A673 (cell line): ENCODE results near the gene CDH23.

Experiments
- EZH2 ChIP-seq: fragments of 200-600 bp; sonication (generic); IDR thresholded peaks from 2 replicates; pipeline ENCODE4 v1.6.1; 2017; ENCODE audit warnings: borderline replicate concordance, low read depth, mild to moderate bottlenecking, mixed read lengths, antibody characterized with exemption, low read length; ENCODE audit not compliant: poor library complexity, severe bottlenecking
- TF ChIP-seq, protein P1 (sequence below): fragments of 300-800, 200-600 bp; sonication (generic); conservative IDR thresholded peaks from 2 replicates; pipeline ENCODE4 v1.5.1; 2017; ENCODE audit warnings: low read depth, mild to moderate bottlenecking, antibody characterized with exemption, low read length, moderate library complexity, mixed read lengths

DNA sequence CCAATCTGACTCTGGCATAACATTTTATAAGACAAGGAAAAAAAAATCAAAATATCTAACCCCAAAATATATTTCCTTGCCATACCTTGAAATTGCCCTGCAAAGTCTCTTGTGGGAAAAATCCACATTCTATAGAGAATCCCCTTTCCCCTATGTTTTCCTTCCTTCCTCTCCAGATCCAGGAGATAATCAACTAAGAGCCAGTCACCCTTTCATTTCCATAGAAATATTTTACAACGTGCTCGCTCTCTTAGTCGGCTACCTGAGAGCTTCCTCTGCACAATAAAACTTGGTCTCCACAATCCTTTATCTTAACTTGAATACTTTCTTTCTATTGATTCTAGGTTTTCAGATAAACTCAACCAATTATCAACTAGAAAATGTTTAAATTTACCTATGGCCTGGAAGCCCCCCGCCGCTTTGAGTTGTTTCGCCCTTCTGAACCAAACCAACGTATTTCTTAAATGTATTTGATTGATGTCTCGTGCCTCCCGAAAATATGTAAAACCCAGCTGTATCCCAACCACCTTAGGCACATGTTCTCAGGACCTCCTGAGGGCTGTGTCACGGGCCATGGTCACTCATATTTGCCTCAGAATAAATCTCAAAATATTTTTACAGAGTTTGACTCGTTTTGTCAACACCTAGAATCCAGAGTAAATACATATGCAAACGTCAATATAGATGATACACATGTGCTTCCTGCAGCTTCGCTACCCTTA lies 453.5 kb downstream of the CDH23 start:
- no peak for TF ChIP-seq EZH2
- TF ChIP-seq, protein P1, sequence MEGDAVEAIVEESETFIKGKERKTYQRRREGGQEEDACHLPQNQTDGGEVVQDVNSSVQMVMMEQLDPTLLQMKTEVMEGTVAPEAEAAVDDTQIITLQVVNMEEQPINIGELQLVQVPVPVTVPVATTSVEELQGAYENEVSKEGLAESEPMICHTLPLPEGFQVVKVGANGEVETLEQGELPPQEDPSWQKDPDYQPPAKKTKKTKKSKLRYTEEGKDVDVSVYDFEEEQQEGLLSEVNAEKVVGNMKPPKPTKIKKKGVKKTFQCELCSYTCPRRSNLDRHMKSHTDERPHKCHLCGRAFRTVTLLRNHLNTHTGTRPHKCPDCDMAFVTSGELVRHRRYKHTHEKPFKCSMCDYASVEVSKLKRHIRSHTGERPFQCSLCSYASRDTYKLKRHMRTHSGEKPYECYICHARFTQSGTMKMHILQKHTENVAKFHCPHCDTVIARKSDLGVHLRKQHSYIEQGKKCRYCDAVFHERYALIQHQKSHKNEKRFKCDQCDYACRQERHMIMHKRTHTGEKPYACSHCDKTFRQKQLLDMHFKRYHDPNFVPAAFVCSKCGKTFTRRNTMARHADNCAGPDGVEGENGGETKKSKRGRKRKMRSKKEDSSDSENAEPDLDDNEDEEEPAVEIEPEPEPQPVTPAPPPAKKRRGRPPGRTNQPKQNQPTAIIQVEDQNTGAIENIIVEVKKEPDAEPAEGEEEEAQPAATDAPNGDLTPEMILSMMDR: no peak
